BLaER1 (cell line): ENCODE measurements around the gene DOLPP1.

ENCODE experiments used
- H3K27ac ChIP-seq: shearing (Covaris generic); formaldehyde crosslinking; 2 replicates; pipeline ENCODE4 v1.8.1; 2022
- H3K27me3 ChIP-seq: shearing (Covaris generic); formaldehyde crosslinking; 2 replicates; pipeline ENCODE4 v1.8.1; 2022
- H3K36me3 ChIP-seq: shearing (Covaris generic); formaldehyde crosslinking; 2 replicates; pipeline ENCODE4 v1.8.1; 2022
- H3K4me1 ChIP-seq: shearing (Covaris generic); formaldehyde crosslinking; 2 replicates; pipeline ENCODE4 v1.8.1; 2022
- H3K4me2 ChIP-seq: shearing (Covaris generic); formaldehyde crosslinking; 2 replicates; pipeline ENCODE4 v1.8.1; 2022
- H3K4me3 ChIP-seq: shearing (Covaris generic); formaldehyde crosslinking; 2 replicates; pipeline ENCODE4 v1.8.1; 2022
- H3K9ac ChIP-seq: shearing (Covaris generic); formaldehyde crosslinking; 2 replicates; pipeline ENCODE4 v1.8.1; 2022
- H3K9me3 ChIP-seq: shearing (Covaris generic); formaldehyde crosslinking; 2 replicates; pipeline ENCODE4 v1.8.1; 2022
- H4K20me1 ChIP-seq: shearing (Covaris generic); formaldehyde crosslinking; 2 replicates; pipeline ENCODE4 v1.8.1; 2022
- Cebpa-rat ChIP-seq: shearing (Covaris generic); IDR thresholded peaks from 2 replicates; pipeline ENCODE4 v1.8.1; 2022

Gene DOLPP1

GRCh38 chr9:129063061-129063460 lies 17.9 kb upstream of the DOLPP1 start:
- Histone ChIP-seq H3K4me2 (no peak overlapping the region), H3K9ac (no peak overlapping the region), H3K27me3 (no peaks in the 10 kb centered on the region), H3K4me1 (peaks cover 11% of the 10 kb centered on the region), H4K20me1 (no peaks in the 10 kb centered on the region), H3K36me3 (peaks cover 92% of the 10 kb centered on the region), H3K4me3 (no peak overlapping the region), H3K9me3 (no peaks in the 10 kb centered on the region), H3K27ac (no peak overlapping the region)
- no peak for TF ChIP-seq Cebpa-rat

DNA sequence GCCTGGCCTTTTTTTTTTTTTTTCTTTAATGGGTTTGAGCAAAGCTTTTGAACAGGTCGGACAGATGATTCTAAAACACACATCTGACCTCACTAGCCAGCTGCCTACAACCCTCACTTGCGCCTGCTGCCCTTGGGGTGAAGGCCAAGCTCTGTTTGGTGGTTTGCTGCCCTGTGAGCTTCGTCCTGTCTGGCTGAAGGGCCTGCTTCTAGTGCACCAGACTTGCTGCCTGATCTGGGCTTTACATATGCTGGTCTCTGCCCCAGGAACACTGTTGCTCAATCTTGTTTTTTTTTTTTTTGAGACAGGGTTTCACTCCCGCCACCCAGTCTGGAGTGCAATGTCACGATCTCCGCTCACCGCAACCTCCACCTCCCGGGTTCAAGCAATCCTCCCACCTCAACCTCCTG lies 16.4 kb upstream of the DOLPP1 start:
- H4K20me1 ChIP-seq = no peaks in the 10 kb centered on the region
- no peak overlapping the region for H3K4me2 ChIP-seq
- TF ChIP-seq Cebpa-rat = no peak
- H3K4me1 ChIP-seq = peaks cover 24% of the 10 kb centered on the region
- H3K27ac ChIP-seq = no peak overlapping the region
- no peak overlapping the region for H3K9ac ChIP-seq
- H3K27me3 ChIP-seq = no peaks in the 10 kb centered on the region
- H3K9me3 ChIP-seq = no peaks in the 10 kb centered on the region
- peaks cover 80% of the 10 kb centered on the region for H3K36me3 ChIP-seq
- no peak overlapping the region for H3K4me3 ChIP-seq

DNA sequence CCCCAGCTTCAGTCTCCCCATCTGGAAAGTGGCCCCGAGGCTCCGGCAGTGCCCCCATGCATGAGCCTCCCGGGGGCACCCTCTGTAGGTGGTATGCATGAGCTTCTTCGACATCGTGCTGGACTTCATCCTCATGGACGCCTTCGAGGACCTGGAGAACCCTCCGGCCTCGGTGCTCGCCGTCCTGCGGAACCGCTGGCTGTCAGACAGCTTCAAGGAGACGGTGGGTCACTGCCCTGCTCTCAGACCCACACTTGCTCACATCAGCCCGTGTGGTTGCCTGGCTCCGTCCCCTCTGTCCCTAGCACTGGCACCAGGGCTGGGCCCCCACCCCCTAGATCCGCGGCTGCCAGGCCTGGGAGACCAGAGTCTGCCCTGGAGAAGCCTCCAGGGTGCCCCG lies 12.8 kb upstream of the DOLPP1 start:
- H3K9me3 ChIP-seq = no peaks in the 10 kb centered on the region
- no peaks in the 10 kb centered on the region for H3K27me3 ChIP-seq
- H3K36me3 ChIP-seq = peaks cover 44% of the 10 kb centered on the region
- H3K4me3 ChIP-seq = peak overlapping the region; percentile 44; the same call in 1 of the 2 replicates
- no peaks in the 10 kb centered on the region for H4K20me1 ChIP-seq
- peak overlapping the region; percentile 99 for H3K4me2 ChIP-seq
- peak overlapping the region; percentile 84 for H3K9ac ChIP-seq
- TF ChIP-seq Cebpa-rat = no peak
- H3K4me1 ChIP-seq = peaks cover 53% of the 10 kb centered on the region
- H3K27ac ChIP-seq = peak overlapping the region; percentile 98

DNA sequence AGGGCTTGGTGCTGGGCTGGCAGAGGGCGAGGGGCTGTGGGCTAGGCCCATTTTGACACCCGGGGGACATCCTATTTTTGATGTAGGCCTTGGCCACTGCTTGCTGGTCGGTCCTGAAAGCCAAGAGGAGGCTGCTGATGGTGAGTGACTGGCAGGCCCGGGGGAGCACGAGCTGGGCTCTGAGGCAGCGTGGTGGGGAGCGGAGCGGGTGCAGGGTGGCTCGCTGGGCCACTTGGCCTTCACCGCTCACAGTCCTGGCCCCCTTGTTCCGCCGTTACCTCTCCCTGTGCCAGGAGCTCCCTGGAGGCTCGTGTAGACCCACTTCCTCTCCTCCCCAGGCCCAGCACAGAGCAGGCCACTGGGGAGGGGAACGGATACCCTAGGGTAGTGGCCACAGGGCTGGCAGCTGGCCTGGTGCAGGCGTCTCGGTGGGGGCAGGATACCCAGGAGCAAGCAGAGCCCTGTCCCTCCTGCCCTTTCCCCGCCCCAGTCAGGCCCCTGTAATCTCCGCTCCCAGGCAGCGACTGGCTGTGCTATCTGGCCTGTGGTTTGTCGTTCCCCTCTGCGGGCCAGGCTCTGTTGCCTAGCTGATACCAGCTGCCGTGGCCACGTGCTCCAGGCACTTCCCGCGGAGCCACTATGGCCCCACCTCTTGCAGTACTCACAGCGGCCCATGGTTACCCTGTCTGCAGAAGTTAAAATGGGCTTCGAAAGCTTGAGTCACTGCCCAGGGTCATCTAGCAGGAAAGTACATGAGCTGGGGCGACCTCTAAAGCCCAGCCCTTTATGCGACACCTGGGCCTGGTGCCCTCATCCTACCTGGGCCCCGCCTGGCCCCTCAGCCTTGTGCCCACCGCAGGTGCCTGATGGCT lies 11.7 kb upstream of the DOLPP1 start:
- Histone ChIP-seq H3K4me1 (peaks cover 53% of the 10 kb centered on the region), H4K20me1 (no peaks in the 10 kb centered on the region), H3K27ac (peak overlapping the region; percentile 98), H3K36me3 (peaks cover 34% of the 10 kb centered on the region), H3K9ac (peak overlapping the region; percentile 84), H3K4me2 (peak overlapping the region; percentile 99), H3K9me3 (no peaks in the 10 kb centered on the region), H3K4me3 (peak overlapping the region; percentile 62), H3K27me3 (no peaks in the 10 kb centered on the region)
- TF ChIP-seq Cebpa-rat = no peak

DNA sequence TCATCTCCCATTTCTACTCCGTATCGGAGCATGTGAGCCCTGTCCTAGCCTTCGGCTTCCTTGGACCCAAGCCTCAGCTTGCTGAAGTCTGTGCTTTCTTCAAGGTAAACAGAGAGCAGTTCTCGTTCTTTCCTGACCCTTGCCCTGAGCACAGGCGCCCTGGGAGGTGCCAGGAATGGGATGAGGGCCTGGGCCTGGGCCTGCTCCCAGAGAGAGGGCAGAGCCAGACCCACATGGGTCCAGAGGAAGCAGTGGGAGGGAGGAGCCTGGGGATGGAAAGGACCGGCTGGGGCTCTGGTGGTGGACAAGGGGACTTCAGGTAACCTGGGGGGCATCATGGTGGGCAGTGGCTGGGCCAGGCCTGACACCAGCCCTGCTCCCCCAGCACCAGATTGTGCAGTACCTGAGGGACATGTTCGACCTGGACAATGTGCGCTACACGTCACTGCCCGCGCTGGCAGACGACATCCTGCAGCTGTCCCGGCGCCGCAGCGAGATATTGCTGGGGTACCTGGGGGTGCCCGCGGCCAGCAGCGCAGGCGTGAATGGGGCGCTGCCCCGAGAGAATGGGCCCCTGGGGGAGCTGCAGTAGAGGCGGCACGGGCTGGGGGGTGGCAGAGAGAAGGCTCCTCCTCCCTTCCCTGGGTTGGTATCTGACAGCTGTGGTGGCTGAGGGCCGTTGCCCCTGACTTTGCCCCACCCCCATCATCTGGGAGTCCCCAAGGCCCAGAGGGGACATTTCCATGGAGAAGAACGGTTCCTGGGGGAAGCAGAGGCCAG lies 10.9 kb upstream of the DOLPP1 start:
- H3K9me3 ChIP-seq = no peaks in the 10 kb centered on the region
- no peaks in the 10 kb centered on the region for H4K20me1 ChIP-seq
- peaks cover 25% of the 10 kb centered on the region for H3K36me3 ChIP-seq
- no peak for TF ChIP-seq Cebpa-rat
- H3K4me3 ChIP-seq = peak overlapping the region; percentile 62
- H3K4me1 ChIP-seq = peaks cover 53% of the 10 kb centered on the region
- peak overlapping the region; percentile 84 for H3K9ac ChIP-seq
- H3K4me2 ChIP-seq = peak overlapping the region; percentile 99
- no peaks in the 10 kb centered on the region for H3K27me3 ChIP-seq
- H3K27ac ChIP-seq = peak overlapping the region; percentile 98

DNA sequence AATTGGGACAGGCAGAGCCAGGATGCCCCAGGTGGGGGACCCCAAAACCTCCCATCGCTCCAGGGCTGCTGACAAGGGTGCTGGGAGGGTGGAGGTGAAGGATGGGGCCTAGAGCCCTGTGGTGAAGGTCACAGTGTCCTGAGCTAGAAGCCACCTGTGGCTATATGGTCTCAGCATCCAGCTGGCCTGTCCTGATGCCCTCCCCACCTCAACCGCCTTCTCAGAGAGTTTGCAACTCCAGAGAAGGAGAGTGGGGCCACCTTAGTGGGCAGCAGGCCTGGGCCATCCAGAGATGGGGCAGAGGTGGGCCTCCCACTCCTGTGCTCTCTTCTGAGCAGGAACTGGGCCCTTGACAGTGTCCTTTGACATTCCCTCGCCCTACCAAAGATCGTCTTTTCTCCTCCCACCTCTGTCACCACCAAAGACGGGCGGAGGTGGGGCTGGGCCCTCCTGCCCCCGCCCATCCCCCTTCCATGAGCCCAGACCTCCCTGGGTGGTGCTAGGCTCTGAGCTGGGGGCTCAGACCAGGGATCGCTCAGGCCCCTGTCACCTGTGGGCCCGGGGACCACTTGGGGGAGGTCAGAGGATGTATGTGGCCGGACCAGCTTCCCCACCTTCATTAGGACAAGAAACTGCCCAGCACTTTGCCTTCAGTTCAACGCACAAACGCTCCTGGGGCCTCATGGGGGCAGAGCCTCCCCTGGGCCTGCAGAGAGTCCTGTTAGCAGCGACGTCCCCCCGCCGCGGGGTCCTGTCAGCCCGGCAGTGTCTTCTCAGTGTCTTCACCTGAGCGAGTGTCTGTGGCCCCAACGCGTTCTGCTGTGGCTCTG lies 10.0 kb upstream of the DOLPP1 start:
- Histone ChIP-seq H3K27ac (peak overlapping the region; percentile 98), H3K4me3 (peak overlapping the region; percentile 62), H3K9ac (peak overlapping the region; percentile 84), H4K20me1 (no peaks in the 10 kb centered on the region), H3K36me3 (peaks cover 17% of the 10 kb centered on the region), H3K4me2 (peak overlapping the region; percentile 99), H3K9me3 (no peaks in the 10 kb centered on the region), H3K4me1 (peaks cover 53% of the 10 kb centered on the region), H3K27me3 (no peaks in the 10 kb centered on the region)
- no peak for TF ChIP-seq Cebpa-rat

- no peak for TF ChIP-seq Cebpa-rat
- Histone ChIP-seq H3K4me1 (peaks cover 53% of the 10 kb centered on the region), H3K27me3 (no peaks in the 10 kb centered on the region), H3K4me2 (peak overlapping the region; percentile 99), H3K27ac (peak overlapping the region; percentile 98), H4K20me1 (no peaks in the 10 kb centered on the region), H3K36me3 (peaks cover 19% of the 10 kb centered on the region), H3K4me3 (peak overlapping the region; percentile 62), H3K9me3 (no peaks in the 10 kb centered on the region), H3K9ac (peak overlapping the region; percentile 84)
Measured at GRCh38 chr9:129071526-129072126, 9.3 kb upstream of the DOLPP1 start.

- Histone ChIP-seq H3K4me1 (peaks cover 50% of the 10 kb centered on the region), H3K9ac (no peak overlapping the region), H3K27me3 (no peaks in the 10 kb centered on the region), H3K27ac (peak overlapping the region; percentile 98), H3K36me3 (peaks cover 17% of the 10 kb centered on the region), H4K20me1 (no peaks in the 10 kb centered on the region), H3K9me3 (no peaks in the 10 kb centered on the region), H3K4me3 (no peak overlapping the region; the same call in 1 of the 2 replicates), H3K4me2 (peak overlapping the region; percentile 99)
- TF ChIP-seq Cebpa-rat = no peak
Measured at GRCh38 chr9:129072171-129072570, 8.7 kb upstream of the DOLPP1 start.

GRCh38 chr9:129073404-129073803 lies 7.5 kb upstream of the DOLPP1 start:
- Histone ChIP-seq H3K36me3 (peaks cover 6% of the 10 kb centered on the region; the same call in 1 of the 2 replicates), H3K27ac (no peak overlapping the region), H3K9me3 (no peaks in the 10 kb centered on the region), H3K27me3 (no peaks in the 10 kb centered on the region), H3K4me3 (no peak overlapping the region), H3K9ac (no peak overlapping the region), H4K20me1 (no peaks in the 10 kb centered on the region), H3K4me2 (no peak overlapping the region), H3K4me1 (peaks cover 42% of the 10 kb centered on the region)
- TF ChIP-seq Cebpa-rat = no peak
